ENCODE results near the gene RAD51AP1. TPM values are rescaled to one million over a fixed set of nuclear protein-coding genes. Genes with fewer than 3 reads are reported as not detected.

The RAD51AP1 gene, protein sequence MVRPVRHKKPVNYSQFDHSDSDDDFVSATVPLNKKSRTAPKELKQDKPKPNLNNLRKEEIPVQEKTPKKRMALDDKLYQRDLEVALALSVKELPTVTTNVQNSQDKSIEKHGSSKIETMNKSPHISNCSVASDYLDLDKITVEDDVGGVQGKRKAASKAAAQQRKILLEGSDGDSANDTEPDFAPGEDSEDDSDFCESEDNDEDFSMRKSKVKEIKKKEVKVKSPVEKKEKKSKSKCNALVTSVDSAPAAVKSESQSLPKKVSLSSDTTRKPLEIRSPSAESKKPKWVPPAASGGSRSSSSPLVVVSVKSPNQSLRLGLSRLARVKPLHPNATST
- 1.8 and 6.7 TPM in 2 replicates for polyA plus RNA-seq

GRCh38 chr12:4538207-4539160 lies at the start of gene RAD51AP1:
RAD51AP1 (plus strand) TSS chr12:4538890; CDS start chr12:4538940, 50 bp downstream.

DNA sequence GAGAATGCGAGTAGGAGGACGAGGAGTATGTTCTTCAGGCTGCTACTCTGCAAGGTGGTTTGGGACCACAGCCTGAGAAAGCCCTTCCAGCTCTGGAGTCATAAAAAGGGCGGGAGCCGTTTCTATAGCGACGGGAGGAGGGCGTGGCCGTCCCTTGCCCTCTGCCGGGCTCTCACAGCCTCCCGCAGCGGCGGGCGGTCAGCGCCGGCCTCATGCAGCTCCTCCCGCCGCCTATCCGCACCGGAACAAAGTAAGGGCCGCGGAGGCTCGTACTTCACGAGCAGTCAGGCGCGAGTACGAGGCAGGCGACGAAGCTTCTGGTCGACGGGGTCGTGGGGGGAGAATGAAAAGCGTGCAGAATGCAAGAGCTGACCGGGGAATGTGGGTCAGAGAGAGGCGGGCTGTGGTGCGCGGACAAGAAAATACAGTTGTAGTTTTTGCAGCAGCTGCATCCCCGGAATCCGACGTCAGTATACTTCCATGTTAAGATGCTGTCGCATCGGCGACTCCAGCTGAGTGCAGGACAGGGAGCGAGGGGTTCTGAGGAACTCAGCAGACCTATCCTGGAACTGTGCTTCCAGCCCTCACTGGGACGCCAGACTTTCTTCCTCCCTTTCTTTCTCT lies 23.5 kb downstream of the RAD51AP1 start, which contains the start of gene DYRK4:
DYRK4 (plus strand) TSS at position 175 of the 624 bp plus-strand sequence; CDS start at position 213, 38 bp downstream.

Other genes with a start within 250 kb of the RAD51AP1 start
- 14.5 and 38.7 TPM in 2 replicates for gene TIGAR, start 217.7 kb upstream of the RAD51AP1 start, polyA plus RNA-seq
- not detected in 2 replicates for gene FGF23, start 159.2 kb upstream of the RAD51AP1 start, polyA plus RNA-seq
- 1.4 TPM in 1 of 2 replicates, not detected in the other for gene FGF6, start 93.1 kb upstream of the RAD51AP1 start, polyA plus RNA-seq
- 5.5 and 19.3 TPM in 2 replicates for gene DYRK4, start 23.3 kb downstream of the RAD51AP1 start, polyA plus RNA-seq
- 0.22 and 1.0 TPM in 2 replicates for gene AKAP3, start 110.2 kb downstream of the RAD51AP1 start, polyA plus RNA-seq
- gene NDUFA9, start 110.2 kb downstream of the RAD51AP1 start, polyA plus RNA-seq, result 438 and 533 TPM in 2 replicates
- gene GALNT8, start 181.5 kb downstream of the RAD51AP1 start, polyA plus RNA-seq, result 76.3 and 79.6 TPM in 2 replicates

All from Purkinje cell (primary cell).